Mesodermal cell (in vitro differentiated cells): ENCODE results near the gene ABHD18.

Source experiments
- H3K27ac ChIP-seq: 2 replicates; pipeline ENCODE4 v1.7.0; 2013; ENCODE audit warnings: mild to moderate bottlenecking, low read depth, low read length, moderate library complexity; ENCODE audit not compliant: severe bottlenecking
- H3K36me3 ChIP-seq: 2 replicates; pipeline ENCODE4 v1.7.1; 2013; ENCODE audit warnings: mild to moderate bottlenecking, low read length, moderate library complexity; ENCODE audit not compliant: control insufficient read depth, insufficient read depth
- H3K4me1 ChIP-seq: one replicate; pipeline ENCODE4 v1.7.1; 2013; ENCODE audit warnings: mild to moderate bottlenecking, low read length; ENCODE audit not compliant: insufficient read depth, control insufficient read depth, poor library complexity, severe bottlenecking
- H3K4me3 ChIP-seq: 2 replicates; pipeline ENCODE4 v1.7.0; 2013; ENCODE audit warnings: low read length, control low read depth, mild to moderate bottlenecking; ENCODE audit not compliant: insufficient read depth, poor library complexity, severe bottlenecking; ENCODE audit errors: extremely low read depth
- H3K9me3 ChIP-seq: 2 replicates; pipeline ENCODE4 v1.7.1; 2013; ENCODE audit warnings: mild to moderate bottlenecking, low read length, moderate library complexity; ENCODE audit not compliant: control insufficient read depth
- WGBS, 2 experiments: methylation state at CpG; one replicate each; pipeline ENCODE4 v1.1.5; 2013; ENCODE audit warnings: missing lambda C conversion rate in 2 of 2; ENCODE audit not compliant: insufficient coverage in 2 of 2; 5-methylcytosine and 5-hydroxymethylcytosine counted together

Gene ABHD18

GRCh38 chr4:128068918-128069317 is 103.7 kb downstream of the ABHD18 start:
- Histone ChIP-seq H3K4me3 (no peak overlapping the region), H3K9me3 (no peaks in the 10 kb centered on the region), H3K36me3 (no peaks in the 10 kb centered on the region), H3K27ac (no peak overlapping the region), H3K4me1 (no peaks in the 10 kb centered on the region)
- WGBS, 2 experiments: 100% methylated on average over 1 of the region's 3 CpGs; no CpG with 5 or more reads in 1 of the 2 experiments

GRCh38 chr4:128076464-128076863 is 111.3 kb downstream of the ABHD18 start:
- no peak overlapping the region for H3K27ac ChIP-seq
- H3K36me3 ChIP-seq: peaks cover 38% of the 10 kb centered on the region
- WGBS, 2 experiments: 63 to 100% methylated on average over 1 to 2 of the region's 4 CpGs
- no peak overlapping the region for H3K4me3 ChIP-seq
- H3K4me1 ChIP-seq: no peaks in the 10 kb centered on the region
- H3K9me3 ChIP-seq: no peaks in the 10 kb centered on the region
